ENCODE measurements around the gene MEIS2. TPM values are rescaled to one million over a fixed set of nuclear protein-coding genes. Genes with fewer than 3 reads are reported as not detected.

The MEIS2 gene
- total and polyA plus RNA-seq, 2 experiments from 2014 or later: 0.27 TPM; not detected in 1

- Mint-ChIP-seq H3K36me3 (ENCODE audit: low read depth) (no peaks in the 10 kb centered on the region), H3K9me3 (no peaks in the 10 kb centered on the region), H3K4me3 (no peak overlapping the region), H3K27me3 (ENCODE audit: insufficient read depth, low read depth, poor library complexity) (no peaks in the 10 kb centered on the region), H3K27ac (no peak overlapping the region; the same call in 1 of the 2 replicates), H3K4me1 (peaks cover 33% of the 10 kb centered on the region)
- Histone ChIP-seq H3F3A (replicated peaks; ENCODE audit: low read depth) (no peaks in the 10 kb centered on the region), H3K27me3 (ENCODE audit: insufficient read depth) (no peaks in the 10 kb centered on the region), H3K9me2 (ENCODE audit: insufficient read depth) (no peaks in the 10 kb centered on the region), H2AFZ (no peak overlapping the region), H3K36me3 (ENCODE audit: insufficient read depth) (no peaks in the 10 kb centered on the region), H3K27ac (ENCODE audit: low read depth) (no peak overlapping the region), H3K79me2 (replicated peaks; ENCODE audit: insufficient read depth) (no peaks in the 10 kb centered on the region), H3K4me2 (no peak overlapping the region), H3K4me1 (ENCODE audit: insufficient read depth) (peaks cover 29% of the 10 kb centered on the region), H3K4me3 (no peak overlapping the region), H4K20me1 (replicated peaks; ENCODE audit: insufficient read depth) (no peaks in the 10 kb centered on the region)
- no peak for ATAC-seq
- TF ChIP-seq ZNF331 (CRISPR knock-in tag; IDR thresholded peaks at IDR 0.05; ENCODE audit: low read depth) (no peak), REST (IDR thresholded peaks at IDR 0.05; ENCODE audit: unreplicated experiment) (no peak), CTCF (conservative IDR thresholded peaks at IDR 0.05; ENCODE audit: low read depth in 2 of 2) (no peak), ZNF114 (CRISPR knock-in tag; IDR thresholded peaks at IDR 0.05) (no peak), JUNB (IDR thresholded peaks at IDR 0.05; ENCODE audit: unreplicated experiment) (no peak), POLR2AphosphoS5 (IDR thresholded peaks at IDR 0.05; ENCODE audit: low read depth) (no peak), CREB1 (CRISPR knock-in tag; IDR thresholded peaks at IDR 0.05; ENCODE audit: low read depth) (no peak), ETS1 (IDR thresholded peaks at IDR 0.05) (no peak), ZNF462 (CRISPR knock-in tag; IDR thresholded peaks at IDR 0.05) (no peak), NANOG (IDR thresholded peaks at IDR 0.05; ENCODE audit: borderline replicate concordance) (no peak), EZH2 (IDR thresholded peaks at IDR 0.05; ENCODE audit: low read depth, unreplicated experiment) (no peak)
- no peak for DNase-seq (ENCODE audit: low spot score)
Observed at GRCh38 chr15:37057256-37057655, 43.1 kb downstream of the MEIS2 start.
